HT1080 (cell line): ENCODE data around the gene CLK4. TPM values are rescaled to one million over a fixed set of nuclear protein-coding genes. Genes with fewer than 3 reads are reported as not detected.
"Not testable (repeated sequence)": the region's sequence is repeated elsewhere in the genome, so short reads cannot be mapped to it uniquely, and the experiment has no call there.

ENCODE experiments used
- DNase-seq: peaks from one replicate; pipeline ENCODE4 v3.0.0-alpha.2; 2015; ENCODE audit warnings: low read depth
- total RNA-seq: library from RNA; depleted of rRNA; stranded (reverse); fragments of >200 nt; shearing (Covaris generic); gene quantifications from 2 replicates; pipeline ENCODE4 v1.2.3, GENCODE V29; 2014

The CLK4 gene
- total RNA-seq, 1 experiment from 2014 or later, result 6.5 TPM

DNA sequence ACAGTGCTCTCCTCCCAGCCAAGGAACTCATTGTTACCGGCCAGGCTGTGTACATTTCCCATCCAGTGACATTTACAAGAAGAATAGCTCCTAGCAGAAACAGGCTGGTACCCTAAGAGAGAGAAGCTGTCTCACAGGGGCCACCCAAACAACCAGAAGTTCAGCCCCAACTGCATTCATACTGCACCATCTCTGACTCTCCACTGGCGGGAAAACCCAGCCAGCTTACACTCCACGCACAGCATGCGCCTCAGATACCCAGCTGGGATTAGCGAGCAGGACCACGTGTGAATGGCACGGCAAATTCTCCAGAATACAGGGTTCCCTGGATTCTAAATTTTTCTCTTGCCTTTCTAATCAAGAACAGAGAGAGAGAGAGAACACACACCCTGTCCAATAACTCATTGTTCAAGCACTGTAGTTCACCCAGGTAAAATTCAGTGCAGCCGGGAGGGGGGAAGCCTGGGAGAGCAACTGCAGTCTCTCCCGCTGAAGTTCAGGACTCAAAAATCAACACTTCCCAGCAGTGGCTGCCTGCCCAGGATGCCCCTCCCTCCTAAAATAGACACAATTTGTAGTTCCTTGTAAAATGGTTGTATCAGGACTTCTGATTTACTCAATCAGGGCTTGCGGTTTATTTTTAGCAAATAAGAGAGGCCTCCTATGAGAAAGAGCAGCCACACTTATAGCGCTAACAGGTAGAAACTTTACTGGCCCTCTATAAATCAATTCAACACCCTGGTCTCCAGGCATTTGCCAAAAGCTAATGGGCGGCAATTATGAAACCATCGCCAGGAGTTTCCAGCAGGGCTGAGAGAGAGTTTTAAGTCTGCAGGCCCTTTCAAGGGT is 38.9 kb downstream of the CLK4 start:
- no peak for DNase-seq

DNA sequence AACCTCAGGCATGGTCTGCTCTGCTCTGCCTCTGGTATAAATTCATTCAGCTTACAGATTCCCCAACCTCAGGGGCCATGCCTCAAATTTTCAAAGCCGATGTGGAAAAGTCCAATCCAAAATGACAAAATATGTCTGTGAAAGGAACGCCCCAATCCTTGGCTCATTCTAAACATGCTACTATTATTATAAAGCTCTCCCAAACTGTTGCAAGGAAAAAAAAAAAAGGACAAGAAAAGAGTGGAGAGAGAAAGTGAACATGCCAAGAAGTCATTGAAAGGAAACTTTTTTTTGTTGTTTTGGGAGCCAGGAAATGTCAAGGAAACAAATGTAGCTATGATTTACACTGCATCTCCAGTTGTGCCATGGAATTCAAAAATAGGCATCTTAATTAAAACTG is 40.5 kb downstream of the CLK4 start:
- no peak for DNase-seq

DNA sequence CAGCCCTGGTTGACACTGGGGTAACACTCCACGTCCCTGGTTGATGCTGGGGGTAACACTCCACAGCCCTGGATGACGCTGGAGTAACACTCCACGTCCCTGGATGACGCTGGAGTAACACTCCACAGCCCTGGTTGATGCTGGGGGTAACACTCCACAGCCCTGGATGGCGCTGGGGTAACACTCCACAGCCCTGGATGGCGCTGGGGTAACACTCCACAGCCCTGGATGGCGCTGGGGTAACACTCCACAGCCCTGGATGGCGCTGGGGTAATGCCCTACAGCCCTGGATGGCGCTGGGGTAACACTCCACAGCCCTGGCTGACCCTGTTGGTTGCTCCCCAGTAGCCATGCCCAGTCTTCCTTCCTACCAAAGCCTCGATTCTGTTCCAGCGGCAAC is 41.4 kb downstream of the CLK4 start:
- not testable (repeated sequence) for DNase-seq

DNA sequence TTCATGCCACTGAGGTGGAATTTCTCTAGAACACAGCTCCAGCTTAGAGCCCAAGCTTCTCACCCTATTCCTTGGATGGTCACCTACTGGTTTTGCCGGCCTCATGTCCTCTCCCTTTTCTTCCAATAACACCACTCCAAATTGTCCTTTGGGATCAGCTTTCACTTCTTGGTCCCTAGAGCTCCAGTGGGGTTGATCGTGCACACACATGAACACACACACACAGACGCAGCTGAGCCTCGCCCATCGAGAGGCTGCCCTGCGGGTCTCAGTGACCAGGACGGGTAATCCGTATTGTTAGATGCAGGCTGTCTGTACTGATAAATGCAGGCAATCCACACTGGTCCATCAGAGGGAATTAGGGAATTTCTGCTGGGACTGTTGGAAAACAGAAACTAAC is 43.6 kb downstream of the CLK4 start:
- DNase-seq, result no peak

DNA sequence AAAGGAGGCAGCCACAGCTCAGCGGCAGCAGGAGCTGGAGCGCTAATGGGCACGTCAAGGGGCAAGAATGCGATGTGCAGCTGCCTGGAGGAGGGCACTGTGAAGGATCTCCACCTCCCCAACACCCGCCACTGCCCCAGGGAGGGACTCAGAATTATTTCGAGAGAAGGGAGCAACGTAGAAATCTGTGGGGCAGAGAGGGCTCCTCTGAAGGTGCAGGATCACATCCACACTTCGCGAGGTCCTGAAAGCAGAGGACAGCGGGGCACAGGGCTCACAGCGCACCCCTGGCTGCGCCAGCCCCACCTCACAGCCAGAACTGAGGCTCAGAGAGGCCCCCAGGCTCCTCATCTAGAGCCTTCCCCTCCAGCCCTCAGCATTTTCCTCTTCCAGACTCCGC is 44.6 kb downstream of the CLK4 start:
- DNase-seq, result no peak

DNA sequence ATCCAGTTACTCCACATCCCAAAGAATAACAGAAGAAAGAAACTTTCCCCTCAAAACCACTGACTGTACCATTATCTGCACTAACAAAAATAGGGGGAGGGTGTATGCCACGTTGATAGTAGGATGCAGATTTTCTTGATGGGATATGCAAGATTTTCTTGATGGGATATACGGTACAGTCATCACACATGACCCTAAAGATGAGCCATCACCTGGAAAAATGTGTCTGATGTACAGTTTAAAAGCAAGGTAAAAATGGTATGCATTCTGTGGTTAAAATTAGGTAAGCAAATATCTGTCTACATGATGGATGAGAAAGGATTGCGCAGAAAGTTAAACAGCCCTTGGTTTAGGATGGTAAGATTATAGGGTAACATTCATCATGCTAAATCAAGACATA is 45.2 kb downstream of the CLK4 start:
- DNase-seq, result no peak

DNA sequence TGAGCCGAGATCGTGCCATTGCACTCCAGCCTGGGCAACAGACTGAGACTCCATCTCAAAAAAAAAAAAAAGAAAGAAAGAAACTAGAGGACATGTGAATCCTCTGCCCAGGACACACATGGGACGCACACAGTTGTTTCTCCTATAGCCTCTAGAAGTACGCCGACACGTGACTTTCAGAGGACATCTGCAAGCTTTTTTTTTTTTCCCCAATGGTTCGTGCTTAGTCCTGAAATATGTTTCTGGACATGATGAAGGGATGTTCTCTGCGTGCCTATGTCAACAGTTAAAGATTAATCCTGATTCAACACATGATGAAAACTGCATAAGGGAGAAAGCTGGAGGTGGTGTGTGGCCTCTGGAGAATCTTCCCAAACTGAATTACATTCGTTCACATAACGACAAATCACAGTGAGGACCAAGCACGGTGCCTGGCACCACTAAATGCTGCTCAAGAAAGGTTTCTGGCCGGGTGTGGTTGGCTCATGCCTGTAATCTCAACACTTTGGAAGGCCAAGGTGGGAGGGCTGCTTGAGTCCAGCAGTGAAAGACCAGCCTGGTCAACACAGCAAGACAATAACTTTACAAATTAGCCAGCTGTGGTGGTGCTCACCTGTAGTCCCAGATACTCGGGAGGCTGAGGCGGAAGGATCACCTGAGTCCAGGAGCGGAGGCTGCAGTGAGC is 46.4 kb downstream of the CLK4 start:
- no peak for DNase-seq

DNA sequence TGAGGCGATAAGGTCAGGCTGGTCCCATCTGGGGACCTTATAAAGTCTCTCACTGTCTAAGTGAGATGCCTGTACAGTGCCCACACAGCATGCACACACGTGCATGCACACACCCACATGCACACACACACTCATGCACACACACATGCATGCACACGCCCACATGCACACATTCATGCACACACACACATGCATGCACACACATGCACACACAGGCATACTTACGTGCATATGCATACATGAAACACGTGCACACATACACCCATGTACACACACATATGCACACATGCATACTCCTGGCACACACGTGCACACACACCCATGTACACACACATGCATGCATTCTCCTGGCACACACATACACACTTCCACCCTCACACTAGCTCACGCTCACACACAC is 48.9 kb downstream of the CLK4 start:
- no peak for DNase-seq

DNA sequence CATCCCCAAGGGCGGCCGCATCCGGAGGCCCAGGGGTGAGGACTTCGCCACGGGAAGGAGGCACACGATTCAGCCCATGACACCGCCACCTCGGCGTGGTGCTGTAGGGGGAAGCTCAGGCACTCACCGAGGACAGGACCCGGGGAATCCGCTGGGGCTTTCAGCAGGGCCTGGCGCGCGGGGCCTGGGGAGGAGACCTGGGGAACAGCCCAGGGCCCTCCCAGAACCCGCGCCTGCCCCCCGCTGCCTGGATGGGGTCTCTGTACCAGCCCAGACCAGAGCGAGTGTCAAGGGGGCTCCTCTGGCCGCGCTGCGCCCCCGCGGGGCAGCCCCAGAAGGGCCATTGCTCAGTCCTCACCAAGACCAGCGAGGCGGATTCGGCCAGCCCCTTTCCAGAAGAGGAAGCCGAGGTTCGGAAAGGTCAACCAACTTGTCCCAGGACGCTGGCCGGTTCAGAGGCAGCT is 49.4 kb downstream of the CLK4 start:
- no peak for DNase-seq

DNA sequence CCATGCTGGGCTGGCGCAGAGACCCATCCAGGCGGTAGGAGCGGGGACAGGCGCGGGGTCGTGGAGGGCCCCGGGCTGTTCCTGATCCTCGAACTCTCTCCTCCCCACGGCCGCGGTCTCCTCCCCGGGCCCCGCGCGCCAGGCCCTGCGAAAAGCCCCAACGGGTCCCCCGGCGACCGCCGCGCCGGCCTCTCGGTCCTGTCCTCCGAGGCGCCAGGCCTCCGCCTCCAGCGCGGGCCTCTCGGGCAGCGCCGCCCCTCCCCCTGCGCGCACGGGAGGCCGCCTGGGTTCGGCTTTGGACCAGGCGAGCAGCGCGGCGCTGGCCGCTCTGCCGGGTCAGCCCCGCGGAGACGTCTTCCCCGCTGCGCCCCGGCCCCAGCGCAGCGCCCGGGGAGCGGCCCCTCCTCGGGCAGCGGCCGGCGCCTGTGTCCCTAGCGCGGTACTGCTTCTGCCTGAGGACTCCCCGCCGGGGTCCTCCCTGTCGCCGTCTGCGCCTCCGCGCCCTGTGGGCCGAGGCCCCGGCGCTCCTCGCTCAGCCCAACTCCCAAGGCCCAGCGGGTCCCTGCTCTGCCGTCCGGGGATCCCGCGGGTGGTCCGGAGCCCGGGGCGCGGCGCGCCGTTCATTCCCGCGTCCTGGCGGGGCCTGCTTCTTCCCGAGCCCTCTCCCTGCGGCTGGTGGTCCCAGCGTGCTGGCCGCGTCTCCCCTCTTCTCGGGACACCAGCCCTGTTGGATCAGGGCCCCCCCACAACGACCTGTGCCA is 50.1 kb downstream of the CLK4 start:
- no peak for DNase-seq

DNA sequence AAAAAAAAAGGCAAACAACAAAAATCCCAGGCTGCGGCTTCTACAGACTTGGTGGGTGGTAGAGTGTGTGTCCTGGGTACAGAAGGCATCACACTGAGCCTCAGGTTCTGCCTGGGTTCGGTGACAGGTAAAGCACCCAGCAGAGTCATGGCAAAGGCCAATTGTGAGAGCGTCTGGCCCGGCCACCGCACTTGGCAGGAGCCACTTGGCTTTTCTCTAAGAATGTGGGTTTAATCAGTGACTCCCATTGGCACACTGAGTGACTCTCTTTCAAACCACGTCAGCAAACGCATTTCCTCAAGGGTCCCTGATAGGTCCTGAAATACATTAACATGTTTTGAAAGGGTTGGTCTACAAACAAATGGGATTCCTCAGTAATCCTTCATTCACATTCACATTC is 53.6 kb downstream of the CLK4 start:
- DNase-seq, result no peak

DNA sequence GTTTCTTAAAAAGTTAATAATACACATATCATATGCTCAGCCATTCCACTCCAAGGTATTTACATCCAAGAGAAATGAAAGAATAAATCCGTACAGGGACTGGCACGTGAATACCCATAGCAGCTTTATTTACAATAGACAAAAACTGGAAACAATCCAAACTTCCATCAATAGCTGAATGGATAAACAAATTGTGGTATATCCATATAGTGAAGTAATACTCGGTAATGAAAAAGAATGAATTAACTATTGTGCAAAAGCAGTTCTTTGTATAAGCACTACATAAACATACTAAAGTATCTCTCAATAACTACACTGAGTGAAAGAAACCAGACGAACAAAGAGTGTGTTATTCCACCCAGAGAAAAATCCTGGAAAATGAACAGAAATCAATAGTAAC is 54.2 kb downstream of the CLK4 start:
- no peak for DNase-seq

DNA sequence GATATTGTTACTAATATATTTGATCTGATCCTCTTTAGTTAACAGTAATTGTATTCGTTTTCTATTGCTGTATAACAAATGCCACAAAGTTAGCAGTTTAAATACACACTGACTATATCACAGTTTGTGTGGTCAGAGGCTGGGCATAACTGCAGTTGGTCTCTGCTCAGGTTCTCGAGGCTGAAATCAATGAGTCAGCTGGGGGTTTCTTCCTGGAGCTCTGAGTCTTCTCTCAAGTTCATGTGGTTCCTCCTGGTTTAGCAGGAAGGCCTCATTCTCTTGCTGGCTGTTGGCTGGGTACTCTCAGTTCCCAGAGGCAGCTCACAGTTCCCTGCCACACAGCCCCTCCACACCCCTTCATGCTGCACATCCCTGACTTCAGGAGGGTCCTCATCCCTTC is 57.4 kb downstream of the CLK4 start:
- DNase-seq, result peak; percentile 12

DNA sequence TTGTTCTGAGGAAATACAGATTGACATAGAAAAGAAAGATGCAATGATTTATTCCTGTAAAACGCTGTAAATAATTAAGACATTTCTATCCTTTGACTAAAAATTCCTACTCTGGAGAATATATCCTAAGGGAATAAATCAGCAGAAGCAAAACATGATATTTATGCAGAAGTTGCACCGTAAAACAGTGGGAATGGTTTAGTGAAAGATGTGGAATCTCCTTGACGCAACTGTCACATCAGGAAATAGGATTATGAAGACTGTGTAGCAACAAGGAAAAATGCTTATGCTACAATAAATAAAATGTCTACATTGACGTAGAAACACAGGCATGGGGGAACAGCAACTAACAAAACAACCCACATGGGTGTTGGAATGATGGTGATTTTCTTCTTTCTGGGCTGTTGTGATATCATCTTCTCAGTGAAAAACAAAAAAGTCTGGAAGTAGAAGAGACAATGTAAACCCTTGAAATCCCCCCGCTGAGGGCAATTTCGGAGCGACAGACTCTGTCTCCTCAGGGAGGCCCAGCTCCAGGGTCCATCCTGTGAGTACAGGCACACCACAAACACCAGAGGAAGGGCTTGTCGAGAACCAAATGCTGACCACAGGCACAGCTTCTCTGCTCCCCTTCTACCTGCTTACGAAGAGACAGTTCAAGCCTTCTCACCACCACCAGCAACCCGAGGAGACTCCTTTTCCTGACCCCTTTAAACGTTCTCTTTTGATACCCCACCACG is 61.9 kb downstream of the CLK4 start:
- DNase-seq, result no peak

DNA sequence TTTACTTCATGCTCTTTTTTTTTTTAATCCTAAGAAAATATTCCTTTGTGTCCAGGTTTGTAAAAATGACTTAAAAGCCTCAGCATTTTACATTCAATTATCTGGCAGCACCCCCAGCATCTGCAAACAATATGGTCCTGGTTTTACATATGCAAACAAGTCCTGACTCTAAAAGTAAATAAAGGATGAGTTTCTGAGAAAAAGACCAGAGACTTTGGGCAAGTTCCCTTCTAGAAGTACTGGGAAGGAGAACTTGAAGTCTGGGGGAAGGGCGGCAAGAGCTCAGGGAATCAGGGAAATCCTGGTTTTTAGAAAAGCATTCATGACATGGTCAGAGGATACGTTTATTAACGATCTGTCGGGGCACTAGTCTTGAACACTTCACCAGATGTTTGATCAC is 62.5 kb downstream of the CLK4 start:
- no peak for DNase-seq

DNA sequence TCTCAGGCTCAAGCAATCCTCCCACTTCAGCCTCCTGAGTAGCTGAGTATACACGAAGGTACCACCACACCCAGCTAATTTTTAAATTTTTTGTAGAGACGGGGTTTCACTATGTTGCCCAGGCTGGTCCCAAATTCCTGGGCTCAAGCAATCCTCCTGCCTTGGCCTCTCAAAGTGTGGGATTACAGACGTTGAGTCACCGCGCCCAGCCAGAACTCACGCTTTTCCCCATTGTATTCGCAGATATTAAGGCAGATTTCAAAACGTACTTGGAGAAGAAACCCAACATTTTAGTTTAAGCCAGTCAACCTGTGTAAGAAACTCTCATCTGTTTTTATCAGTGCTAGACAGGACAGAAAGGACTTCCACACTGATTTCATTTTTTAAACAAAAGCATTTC is 63.2 kb downstream of the CLK4 start:
- DNase-seq, result no peak

DNA sequence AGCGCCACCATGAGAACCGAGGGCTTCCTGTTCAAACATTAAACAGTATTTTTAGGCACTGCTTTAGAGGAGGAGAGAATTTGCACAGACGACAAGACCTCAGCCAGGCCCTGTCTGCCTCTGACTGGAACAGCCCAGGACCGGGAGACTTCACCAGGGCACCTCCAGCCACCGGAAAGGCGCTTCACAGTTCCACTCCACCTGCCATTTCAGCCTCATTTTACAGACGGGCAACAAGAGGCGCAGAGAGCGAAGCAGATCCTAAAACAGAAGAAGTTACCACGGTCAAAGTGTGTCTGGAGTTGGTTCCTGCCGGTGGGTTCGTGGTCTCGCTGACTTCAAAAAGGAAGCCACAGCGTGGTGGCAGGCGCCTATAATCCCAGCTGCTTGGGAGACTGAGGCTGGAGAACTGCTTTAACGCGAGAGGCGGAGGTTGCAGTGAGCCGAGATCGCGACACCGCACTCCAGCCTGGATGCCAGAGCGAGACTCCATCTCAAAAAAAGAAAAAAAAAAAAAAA is 65.0 kb downstream of the CLK4 start:
- DNase-seq, result no peak

DNA sequence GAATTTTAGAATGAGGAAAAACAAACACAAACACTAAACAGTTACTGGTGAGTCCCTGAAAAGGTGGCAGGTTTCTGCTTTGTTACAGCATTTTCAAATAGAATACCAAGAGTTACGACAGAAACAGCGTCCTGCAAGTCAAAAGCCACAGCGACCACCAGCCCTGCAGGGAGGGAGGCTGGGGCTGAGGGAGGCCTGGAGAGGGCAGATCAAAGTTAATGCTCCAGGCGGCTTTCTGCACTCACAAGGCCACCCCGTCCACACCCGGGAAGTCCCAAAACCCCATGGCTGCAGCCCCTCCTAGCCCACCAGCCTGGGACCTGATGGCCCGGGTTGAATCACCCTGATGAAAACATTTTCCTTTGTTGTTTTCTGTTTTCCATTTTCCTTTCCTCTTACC is 65.9 kb downstream of the CLK4 start:
- no peak for DNase-seq

DNA sequence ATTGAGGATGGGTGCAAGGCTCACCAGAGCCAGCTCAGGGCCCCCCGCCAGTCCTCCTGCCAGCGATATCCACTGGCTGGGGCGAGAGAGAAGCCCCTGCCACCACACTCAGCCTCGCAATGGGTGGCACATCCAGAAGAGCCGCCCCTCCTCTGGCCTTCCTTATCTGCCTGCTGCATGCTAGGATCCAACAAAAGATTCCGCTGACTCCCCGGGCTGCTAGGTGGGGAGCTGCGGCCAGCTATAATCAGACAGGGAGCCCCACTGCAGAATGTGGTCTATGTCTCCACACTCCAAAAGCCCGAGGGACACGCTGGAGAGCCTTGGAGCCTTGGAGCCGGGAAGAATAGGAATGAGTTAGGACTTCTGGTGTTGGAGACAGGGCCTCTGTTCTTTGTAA is 69.4 kb downstream of the CLK4 start:
- DNase-seq, result no peak

DNA sequence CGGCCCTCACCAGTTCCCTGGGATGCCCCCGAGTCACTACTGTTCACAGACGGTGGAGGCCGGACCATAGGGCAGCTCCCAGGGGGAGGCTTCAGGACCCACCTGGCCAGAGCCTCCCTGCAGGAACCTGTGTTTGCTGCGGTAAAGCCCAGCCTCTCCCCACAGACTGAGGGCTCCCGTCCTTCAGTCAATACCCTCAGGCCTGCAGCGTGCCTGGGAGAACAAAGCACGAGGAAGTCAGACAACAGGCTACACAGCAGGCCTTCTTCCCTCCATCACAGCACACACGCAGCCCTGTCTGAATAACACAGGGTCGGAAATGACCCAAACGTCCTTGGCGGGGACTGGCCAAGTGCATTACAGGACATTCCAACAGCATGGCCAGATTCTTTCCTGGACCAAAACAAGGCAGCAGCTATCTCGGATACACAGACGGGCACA is 71.1 kb downstream of the CLK4 start:
- DNase-seq, result no peak

DNA sequence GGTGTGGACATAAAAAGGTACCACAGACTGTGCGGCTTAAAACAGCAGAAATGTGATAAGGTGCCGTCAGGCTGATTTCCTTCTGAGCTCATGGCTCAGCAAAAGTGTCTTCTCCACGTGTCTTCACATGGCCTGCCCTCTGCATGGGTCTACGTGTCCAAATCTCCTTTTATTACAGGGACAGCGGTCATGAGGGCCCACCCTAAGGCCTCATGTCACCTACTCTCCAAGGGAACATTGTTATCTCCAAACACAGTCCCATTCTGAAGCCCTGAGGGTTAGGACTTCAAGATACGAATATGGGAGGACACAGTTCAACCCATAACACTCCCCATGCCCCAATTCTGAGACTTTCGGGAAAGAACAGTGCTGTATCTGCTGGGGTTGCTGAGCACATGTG is 71.8 kb downstream of the CLK4 start:
- no peak for DNase-seq
